GM12878 (cell line): ENCODE results near the gene THSD4. TPM values are rescaled to one million over a fixed set of nuclear protein-coding genes. Genes with fewer than 3 reads are reported as not detected.

ENCODE experiments used
- ATAC-seq: fragments of 200-7000 bp; cut with Tn5 transposase; 3 replicates; pipeline ENCODE4 v1.9.1; 2020; ENCODE audit warnings: mild to moderate bottlenecking, moderate library complexity
- BruUV-seq: library from RNA; stranded (reverse); fragments of 400-500 nt; replicated peaks from 2 replicates; lab custom pipeline; 2021; lab: Mats Ljungman, UMichigan
- CTCF ChIA-PET: fragments of 300-600 bp; sonication (Branson Sonifier 250); formaldehyde crosslinking; extraction: SDS; loops from one replicate; lab custom pipeline; 2021; ENCODE audit warnings: inconsistent platforms; lab: Yijun Ruan, JAX
- POLR2A ChIA-PET: fragments of 350-600 bp; formaldehyde crosslinking; extraction: SDS; loops from one replicate; lab custom pipeline; 2021; ENCODE audit warnings: inconsistent platforms; lab: Charles Lee
- RAD21 ChIA-PET: fragments of 300-600 bp; sonication (Branson Sonifier 250); formaldehyde crosslinking; loops from one replicate; lab custom pipeline; 2023; ENCODE audit warnings: antibody characterized with exemption; ENCODE audit not compliant: unreplicated experiment; lab: Charles Lee
- SMC1A ChIA-PET: fragments of 300-600 bp; sonication (Branson Sonifier 250); formaldehyde crosslinking; loops from one replicate; lab custom pipeline; 2023; ENCODE audit not compliant: unreplicated experiment, uncharacterized antibody; lab: Charles Lee
- DNase-seq: peaks from one replicate; pipeline ENCODE4 v3.0.0-alpha.2; 2011; ENCODE audit warnings: low read depth, low spot score
- FAIRE-seq: peaks from 3 replicates; lab custom pipeline; 2011; peaks lifted over from hg19 to GRCh38; lab: Jason Lieb, UNC
- H2AFZ ChIP-seq: 2 replicates; pipeline ENCODE4 v1.6.0; 2011; ENCODE audit warnings: low read depth, low read length, control low read depth; ENCODE audit not compliant: control insufficient read depth
- H3K27ac ChIP-seq: 2 replicates; pipeline ENCODE4 v1.5.1; 2011; ENCODE audit warnings: control low read depth; ENCODE audit not compliant: control insufficient read depth, insufficient read depth
- H3K27me3 ChIP-seq, 2 experiments: replicated peaks in 1 of 2; 2 replicates each; pipeline versions ENCODE4 v1.6.0 to v1.6.1; 2011; ENCODE audit warnings: low read length in 1 of 2; ENCODE audit not compliant: control insufficient read depth in 2 of 2, insufficient read depth in 2 of 2
- H3K36me3 ChIP-seq, 2 experiments: 2 replicates each; pipeline ENCODE4 v1.5.1; 2011; ENCODE audit warnings: low read length in 1 of 2; ENCODE audit not compliant: control insufficient read depth in 2 of 2, insufficient read depth in 2 of 2
- H3K4me1 ChIP-seq: 2 replicates; pipeline ENCODE4 v1.6.1; 2011; ENCODE audit warnings: mild to moderate bottlenecking, low read length, moderate library complexity, mixed read lengths; ENCODE audit not compliant: control insufficient read depth, insufficient read depth
- H3K4me2 ChIP-seq: 2 replicates; pipeline ENCODE4 v1.6.0; 2011; ENCODE audit warnings: control low read depth; ENCODE audit not compliant: control insufficient read depth, insufficient read depth
- H3K4me3 ChIP-seq: fragments of 200-600 bp; sonication (generic); 2 replicates; pipeline ENCODE4 v1.5.1; 2016
- H3K79me2 ChIP-seq: 2 replicates; pipeline ENCODE4 v1.6.0; 2011; ENCODE audit warnings: low read length; ENCODE audit not compliant: control insufficient read depth, insufficient read depth
- H3K9ac ChIP-seq: 2 replicates; pipeline ENCODE4 v1.8.0; 2011; ENCODE audit warnings: low read length, control low read depth, mixed read lengths; ENCODE audit not compliant: control insufficient read depth, insufficient read depth
- H3K9me3 ChIP-seq: replicated peaks from 3 replicates; pipeline ENCODE4 v1.5.1; 2011; ENCODE audit warnings: mild to moderate bottlenecking, low read length; ENCODE audit not compliant: control insufficient read depth, insufficient read depth
- H4K20me1 ChIP-seq: 2 replicates; pipeline ENCODE4 v1.6.0; 2011; ENCODE audit not compliant: control insufficient read depth, insufficient read depth
- BMI1 ChIP-seq: fragments of 450-650 bp; IDR thresholded peaks from 2 replicates; pipeline ENCODE4 v1.6.1; 2016; ENCODE audit warnings: mild to moderate bottlenecking, moderate library complexity, borderline replicate concordance
- CREB1 ChIP-seq: IDR thresholded peaks from 2 replicates; pipeline ENCODE4 v1.6.1; 2012; ENCODE audit warnings: low read depth, mild to moderate bottlenecking, inconsistent platforms
- ELK1 ChIP-seq: IDR thresholded peaks from 2 replicates; pipeline ENCODE4 v1.6.1; 2012; ENCODE audit warnings: low read depth, low read length, improper control_type of control experiment
- HDAC6 ChIP-seq: fragments of 200-600 bp; sonication (generic); IDR thresholded peaks from one replicate; pipeline ENCODE4 v1.8.0; 2017; ENCODE audit warnings: antibody characterized with exemption; ENCODE audit not compliant: unreplicated experiment
- HSF1 ChIP-seq: fragments of 150-350 bp; IDR thresholded peaks from 2 replicates; pipeline ENCODE4 v1.6.1; 2014; ENCODE audit warnings: mild to moderate bottlenecking, low read depth, low read length
- IKZF2 ChIP-seq, 2 experiments: fragments of 450-650 bp; IDR thresholded peaks; 2 replicates each; pipeline ENCODE4 v1.6.1; 2017; ENCODE audit warnings: mild to moderate bottlenecking in 2 of 2, moderate library complexity in 2 of 2
- MEF2A ChIP-seq: IDR thresholded peaks from 2 replicates; pipeline ENCODE4 v1.6.1; 2011; ENCODE audit warnings: low read depth, mild to moderate bottlenecking, low read length, moderate library complexity; ENCODE audit not compliant: insufficient read depth
- MLLT1 ChIP-seq: fragments of 450-650 bp; IDR thresholded peaks from 2 replicates; pipeline ENCODE4 v1.6.1; 2016; ENCODE audit warnings: mild to moderate bottlenecking
- NR2C1 ChIP-seq: fragments of 450-650 bp; IDR thresholded peaks from 2 replicates; pipeline ENCODE4 v1.6.1; 2017; ENCODE audit warnings: antibody characterized with exemption, mild to moderate bottlenecking, moderate library complexity
- POLR2AphosphoS2 ChIP-seq: IDR thresholded peaks from 2 replicates; pipeline ENCODE4 v1.6.1; 2011; ENCODE audit warnings: low read depth, mild to moderate bottlenecking, low read length, improper control_type of control experiment, moderate library complexity
- SIX5 ChIP-seq: IDR thresholded peaks from 2 replicates; pipeline ENCODE4 v1.6.1; 2011; ENCODE audit warnings: mild to moderate bottlenecking, low read depth, low read length, moderate library complexity; ENCODE audit not compliant: severe bottlenecking
- SUZ12 ChIP-seq: fragments of 200-600 bp; sonication (generic); IDR thresholded peaks from one replicate; pipeline ENCODE4 v1.6.1; 2018; ENCODE audit warnings: antibody characterized with exemption, mild to moderate bottlenecking; ENCODE audit not compliant: unreplicated experiment
- YY1 ChIP-seq: IDR thresholded peaks from 2 replicates; pipeline ENCODE4 v1.6.1; 2011; ENCODE audit warnings: low read depth, mild to moderate bottlenecking, low read length
- ZBED1 ChIP-seq: IDR thresholded peaks from 2 replicates; pipeline ENCODE4 v1.6.1; 2016; ENCODE audit warnings: borderline replicate concordance
- WGBS: methylation state at CpG from one replicate; pipeline ENCODE4 v1.1.6; 2016; ENCODE audit warnings: low lambda C conversion rate; ENCODE audit not compliant: insufficient replicate concordance, insufficient coverage; ENCODE audit errors: missing lambda C conversion rate; 5-methylcytosine and 5-hydroxymethylcytosine counted together
- in situ Hi-C: fragments of 300-500 bp; cut with MboI; formaldehyde crosslinking; loops from 9 replicates; pipeline ENCODE4 v1.14.3; 2018; ENCODE audit warnings: mixed read lengths
- intact Hi-C: fragments of 100-400 bp; cut with micrococcal nuclease; formaldehyde crosslinking; loops from one replicate; pipeline ENCODE4 v1.14.2; 2022; ENCODE audit not compliant: unreplicated experiment
- polyA plus RNA-seq, 11 experiments: library from polyadenylated mRNA; depleted of rRNA in 4 of 11; unstranded in 6 of 11; stranded (reverse) in 5 of 11; fragments of >200 nt; fragmentation: Nextera tagmentation in 4 of 11; fragmentation: Illumina TruSeq in 1 of 11; extraction: Ambion mirVana in 4 of 11; extraction: Trizol in 1 of 11; gene quantifications; 1 replicate in 1 of 11; 2 replicates in 10 of 11; pipeline versions ENCODE4 v1.2.1 to v1.2.3, GENCODE V29; 2011 to 2016; ENCODE audit warnings: inconsistent platforms in 2 of 11, missing spikeins in 2 of 11, low read depth in 1 of 11
- total RNA-seq, 4 experiments: library from RNA; depleted of rRNA in 3 of 4; stranded (reverse); fragments of >200 nt in 3 of 4; fragmentation: Illumina TruSeq in 1 of 4; extraction: Trizol in 1 of 4; gene quantifications; 2 replicates each; pipeline versions ENCODE4 v1.2.1 to v1.2.3, GENCODE V29; 2013 to 2021

The THSD4 gene
- total and polyA plus RNA-seq, 10 of the 15 experiments (the other 5 are each of a cell fraction or from before 2014, with no cell fraction given), result 0.04 to 0.13 (median 0.05) TPM; not detected in 7

GRCh38 chr15:71538181-71538580 is 422.9 kb downstream of the THSD4 start:
- no peak overlapping the region for H3K4me3 ChIP-seq
- H3K4me2 ChIP-seq, result no peak overlapping the region
- ChIA-PET CTCF (no interaction called here), RAD21 (no interaction called here), POLR2A (no interaction called here), SMC1A (no interaction called here)
- H3K27ac ChIP-seq, result no peak overlapping the region
- no peak overlapping the region for H3K9ac ChIP-seq
- no peaks in the 10 kb centered on the region for H3K4me1 ChIP-seq
- no peak for FAIRE-seq
- TF ChIP-seq ELK1, result no peak
- TF ChIP-seq CREB1, result no peak
- no peak for TF ChIP-seq MEF2A
- TF ChIP-seq SIX5, result no peak
- no peak for TF ChIP-seq YY1
- TF ChIP-seq BMI1, result no peak
- BruUV-seq, result no TSS peak
- no peaks in the 10 kb centered on the region for H3K36me3 ChIP-seq
- in situ Hi-C loops (no loop called here), intact Hi-C loops (no loop called here)
- no peaks in the 10 kb centered on the region for H3K27me3 ChIP-seq
- DNase-seq, result no peak
- H4K20me1 ChIP-seq, result no peaks in the 10 kb centered on the region
- ATAC-seq, result no peak
- H3K9me3 ChIP-seq, result no peaks in the 10 kb centered on the region; the same call in 2 of the 3 replicates
- no peaks in the 10 kb centered on the region for H3K79me2 ChIP-seq
- H2AFZ ChIP-seq, result no peak overlapping the region
- 14% methylated on average over 5 of the region's 5 CpGs for WGBS

DNA sequence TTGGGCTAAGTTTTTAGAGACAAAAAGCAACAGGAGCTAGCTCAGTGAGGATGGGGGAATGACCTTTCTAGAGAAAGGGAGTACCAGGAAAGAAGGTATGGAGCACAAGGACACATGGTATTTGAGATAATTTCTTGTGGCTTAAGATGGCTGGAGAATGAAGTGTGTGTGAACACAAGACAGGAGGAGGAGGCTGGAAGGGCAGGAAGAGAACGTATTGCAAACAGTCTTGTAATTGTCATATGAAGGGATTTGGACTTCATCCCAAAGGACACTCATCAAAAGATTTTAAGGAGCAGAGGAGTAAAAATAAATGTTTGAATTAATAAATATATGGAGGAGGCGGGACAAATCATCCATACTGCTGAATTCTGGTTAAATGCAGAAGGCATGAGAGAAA is 426.5 kb downstream of the THSD4 start:
- 2% methylated on average over 2 of the region's 2 CpGs for WGBS
- SMC1A ChIA-PET, result no interaction called here
- H3K9me3 ChIP-seq, result no peaks in the 10 kb centered on the region
- H3K4me3 ChIP-seq, result no peak overlapping the region
- H3K4me1 ChIP-seq, result no peaks in the 10 kb centered on the region
- no peaks in the 10 kb centered on the region for H3K79me2 ChIP-seq
- H3K9ac ChIP-seq, result no peak overlapping the region
- no peaks in the 10 kb centered on the region for H3K36me3 ChIP-seq
- no peak for ATAC-seq
- H2AFZ ChIP-seq, result no peak overlapping the region
- no peaks in the 10 kb centered on the region for H4K20me1 ChIP-seq
- intact Hi-C loops (no loop called here), in situ Hi-C loops (no loop called here)
- DNase-seq, result no peak
- CTCF ChIA-PET, result no interaction called here
- no TSS peak for BruUV-seq
- RAD21 ChIA-PET, result no interaction called here
- no peak for TF ChIP-seq HSF1
- TF ChIP-seq NR2C1, result no peak
- no peak for TF ChIP-seq SUZ12
- no peak for TF ChIP-seq POLR2AphosphoS2
- TF ChIP-seq ZBED1, result no peak
- no peak for TF ChIP-seq HDAC6
- TF ChIP-seq IKZF2 (IDR thresholded peaks at IDR 0.05), result no peak
- TF ChIP-seq MLLT1, result no peak
- no peak for FAIRE-seq
- POLR2A ChIA-PET, result no interaction called here
- H3K27me3 ChIP-seq, result 0 out of 4 replicates have a peak, but pooled peaks cover 0 to under 1% of the 10 kb centered on the region in 2 experiments
- H3K27ac ChIP-seq, result no peak overlapping the region
- no peak overlapping the region for H3K4me2 ChIP-seq
